RKO (cell line): Measurements from ENCODE around the gene PLA2G2A.
"Not testable (repeated sequence)": the region's sequence is repeated elsewhere in the genome, so short reads cannot be mapped to it uniquely, and the experiment has no call there.

Source experiments
- DNase-seq: peaks from one replicate; pipeline ENCODE4 v3.0.0-alpha.2; 2016; ENCODE audit warnings: low spot score

Gene PLA2G2A, protein sequence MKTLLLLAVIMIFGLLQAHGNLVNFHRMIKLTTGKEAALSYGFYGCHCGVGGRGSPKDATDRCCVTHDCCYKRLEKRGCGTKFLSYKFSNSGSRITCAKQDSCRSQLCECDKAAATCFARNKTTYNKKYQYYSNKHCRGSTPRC

DNA sequence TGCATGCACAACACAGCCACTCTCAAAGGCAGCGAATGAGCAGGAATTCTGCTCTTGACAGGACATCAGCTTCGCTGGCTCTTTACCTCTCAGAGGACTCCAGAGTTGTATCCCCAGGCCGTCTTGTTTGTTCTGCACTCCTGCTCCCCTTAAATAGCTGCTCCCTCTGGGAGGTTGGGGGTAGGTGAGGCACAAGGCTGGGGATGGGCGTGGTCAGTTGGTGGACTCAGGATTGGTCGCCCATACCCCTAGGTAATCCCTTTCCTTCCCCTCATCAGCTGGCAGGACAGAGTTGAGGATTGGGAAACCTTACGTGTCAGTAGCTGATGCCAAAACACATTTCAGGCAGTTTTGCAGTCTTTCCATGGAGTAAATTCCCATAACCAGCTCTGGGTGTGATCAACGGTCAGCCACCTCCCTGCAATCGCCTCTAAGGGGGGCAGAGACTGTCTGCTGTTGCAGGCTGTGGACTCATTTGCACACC, at the start of gene PLA2G2A:
Gene PLA2G2A, minus strand, starts transcription at position 125 of the 484 bp plus-strand sequence. CDS start 845 bp downstream, outside the sequence.
- DNase-seq: no peak

DNA sequence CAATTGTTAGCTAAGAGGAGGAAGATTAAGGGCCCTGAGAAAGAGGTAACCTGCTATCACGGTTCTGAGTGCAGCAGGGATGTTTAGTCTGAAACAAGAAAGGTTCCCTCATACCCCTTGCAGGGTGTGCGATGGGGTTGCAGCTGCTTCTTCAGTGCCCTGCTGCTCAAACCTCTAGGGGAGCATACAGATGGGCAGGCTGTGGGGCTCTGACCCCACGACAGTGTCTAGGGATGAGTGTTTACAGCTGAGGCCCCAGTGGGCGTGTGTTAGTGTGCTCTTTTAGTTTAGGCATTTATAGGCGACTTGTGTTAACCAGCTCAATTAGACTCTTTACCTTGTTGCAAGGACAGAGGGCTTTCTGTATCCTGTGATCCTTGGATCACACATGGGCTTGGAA, 49.3 kb upstream of the PLA2G2A start:
- no peak for DNase-seq

DNA sequence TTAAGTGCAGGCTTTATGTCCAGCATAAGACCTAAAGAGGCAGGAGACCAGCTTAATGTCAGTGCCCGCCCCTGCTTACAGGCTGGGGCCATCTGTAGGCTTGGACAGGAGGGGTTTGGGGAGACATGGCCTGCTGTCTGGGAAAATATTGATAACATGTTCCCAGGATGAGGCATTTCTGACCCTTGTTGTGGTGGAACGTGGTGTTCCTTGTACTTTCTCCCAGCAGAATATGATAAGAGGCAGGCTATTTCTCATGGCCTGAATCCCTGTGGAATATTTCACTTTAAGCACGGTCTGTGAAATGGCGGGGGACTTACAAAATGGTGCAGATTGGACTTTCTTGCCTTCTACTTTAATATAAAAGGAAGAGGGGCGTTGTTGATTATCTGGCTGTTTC, 48.7 kb upstream of the PLA2G2A start:
- no peak for DNase-seq

DNA sequence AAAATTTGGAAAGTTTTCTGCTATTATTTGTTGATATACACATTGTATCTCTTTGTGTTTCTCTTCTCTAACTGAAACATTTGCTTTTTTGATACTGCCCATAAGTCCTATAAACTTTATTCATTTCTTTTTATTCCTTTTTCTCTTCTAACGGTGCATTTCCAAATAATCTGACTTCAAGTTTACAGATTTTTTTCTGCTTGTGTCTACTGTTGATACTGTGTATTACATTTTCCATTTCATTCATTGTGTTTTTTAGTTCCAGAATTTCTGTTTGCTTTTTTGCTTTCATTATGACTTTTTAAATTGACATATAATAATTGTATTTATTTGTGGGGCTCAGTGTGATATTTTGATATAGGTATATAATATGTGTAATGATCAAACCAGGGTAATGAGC, 38.3 kb upstream of the PLA2G2A start:
- no peak for DNase-seq

DNA sequence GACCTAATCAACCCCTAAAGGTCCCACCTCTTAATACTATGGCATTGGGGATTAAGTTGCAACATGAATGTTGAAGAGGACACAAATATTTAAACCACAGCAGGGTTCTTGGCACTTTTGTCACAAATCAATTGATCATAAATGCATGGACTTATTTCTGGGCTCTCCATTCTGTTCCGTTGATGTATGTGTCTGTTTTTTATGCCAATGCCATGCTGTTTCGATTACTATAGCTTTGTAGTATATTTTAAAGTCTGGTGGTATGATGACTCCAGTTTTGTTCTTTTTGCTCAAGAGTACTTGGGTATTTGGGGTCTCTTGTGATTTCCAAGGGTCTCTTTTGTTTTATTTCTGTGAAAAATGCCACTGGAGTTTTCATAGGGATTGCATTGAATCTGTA, 34.7 kb upstream of the PLA2G2A start:
- DNase-seq: no peak

DNA sequence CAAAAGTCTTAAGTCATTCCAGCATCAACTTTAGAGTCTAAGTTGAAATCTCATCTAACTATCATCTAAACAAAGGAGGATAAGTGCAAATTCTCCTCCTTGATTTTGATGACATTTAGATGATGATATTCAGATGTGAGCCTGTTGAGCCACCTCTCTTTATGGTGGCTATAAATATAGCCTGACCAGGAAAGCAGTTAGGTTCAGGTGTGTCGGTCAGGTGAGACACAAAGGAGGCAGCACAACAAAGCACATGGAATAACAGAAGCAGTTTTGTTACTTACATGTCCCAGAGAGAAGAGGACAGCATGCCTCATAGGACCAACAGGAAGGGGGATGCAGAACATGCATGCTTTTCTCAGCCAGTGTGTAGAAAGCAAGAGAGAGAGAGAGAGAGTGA, 30.6 kb upstream of the PLA2G2A start:
- no peak for DNase-seq

DNA sequence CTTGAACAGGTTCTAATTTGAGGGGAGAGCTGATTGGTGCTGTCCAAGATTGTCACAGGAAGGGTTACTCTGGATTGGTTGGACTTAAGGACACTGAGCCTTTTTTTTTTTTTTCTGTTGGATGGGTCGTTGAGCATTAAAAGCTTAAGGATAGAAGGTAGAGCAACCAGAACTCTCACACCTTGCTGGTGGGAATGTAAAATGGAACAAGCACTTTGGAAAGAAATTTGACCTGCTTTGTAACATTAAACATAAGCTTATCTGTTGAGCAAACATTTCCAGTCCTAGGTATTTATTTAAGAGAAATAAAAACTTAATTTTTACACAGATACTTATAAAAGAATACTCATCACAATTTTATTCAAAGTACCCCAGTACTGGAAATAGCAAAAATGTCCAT, 29.8 kb upstream of the PLA2G2A start:
- DNase-seq: no peak

DNA sequence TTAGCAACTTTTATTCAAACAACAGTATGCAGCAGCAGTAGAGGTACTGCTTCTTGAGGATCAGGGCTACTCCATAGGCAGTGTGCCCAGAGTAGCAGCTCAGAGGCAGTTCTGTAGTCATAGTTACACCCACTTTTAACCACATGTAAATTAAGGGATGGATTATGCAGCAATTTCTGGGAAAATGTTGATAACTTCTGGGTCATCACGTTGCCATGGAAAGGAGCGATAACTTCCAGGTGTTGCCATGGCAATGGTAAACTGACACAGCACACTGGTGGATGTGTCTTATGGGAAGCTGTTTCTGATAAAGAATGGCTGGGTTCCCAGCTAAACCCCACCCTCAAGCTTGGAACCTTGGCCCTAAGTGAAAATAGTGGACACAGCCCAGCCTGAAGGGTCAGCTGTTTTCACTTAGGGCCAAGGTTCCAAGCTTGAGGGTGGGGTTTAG, 29.0 kb upstream of the PLA2G2A start:
- DNase-seq: no peak

DNA sequence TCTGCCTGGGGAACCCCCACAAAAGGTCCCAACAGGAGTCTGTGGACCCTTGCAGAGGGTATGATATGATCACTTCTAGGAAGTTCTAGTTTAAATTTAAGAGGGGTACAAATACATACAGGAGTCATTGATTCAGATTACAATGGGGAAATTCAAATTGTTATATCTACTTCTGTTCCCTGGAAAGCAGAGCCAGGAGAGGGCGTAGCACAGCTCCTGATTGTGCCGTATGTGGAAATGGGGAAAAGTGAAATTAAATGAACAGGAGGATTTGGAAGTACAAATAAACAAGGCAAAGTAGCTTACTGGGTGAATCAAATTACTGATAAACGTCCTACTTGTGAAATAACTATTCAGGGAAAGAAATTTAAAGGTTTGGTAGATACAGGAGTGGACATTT, 19.4 kb upstream of the PLA2G2A start:
- not testable (repeated sequence) for DNase-seq

DNA sequence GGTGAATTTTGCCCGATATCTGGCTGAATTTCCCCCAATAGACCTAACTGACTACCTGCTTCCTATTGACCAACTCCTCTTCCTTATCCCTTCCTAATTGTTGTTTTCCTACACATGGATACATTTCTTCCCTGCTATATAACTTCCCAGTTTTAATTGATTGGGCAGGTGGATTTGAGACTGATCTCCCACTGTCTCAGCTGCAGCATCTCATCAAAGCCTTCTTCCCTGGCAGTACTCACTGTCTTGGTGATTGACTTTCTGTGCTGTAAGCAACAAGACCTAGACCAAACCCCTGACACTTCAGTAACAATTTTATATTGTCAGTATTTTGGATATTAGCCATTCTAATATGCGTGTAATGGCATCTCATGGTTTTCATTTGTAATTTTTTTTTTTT, 11.3 kb upstream of the PLA2G2A start:
- no peak for DNase-seq

DNA sequence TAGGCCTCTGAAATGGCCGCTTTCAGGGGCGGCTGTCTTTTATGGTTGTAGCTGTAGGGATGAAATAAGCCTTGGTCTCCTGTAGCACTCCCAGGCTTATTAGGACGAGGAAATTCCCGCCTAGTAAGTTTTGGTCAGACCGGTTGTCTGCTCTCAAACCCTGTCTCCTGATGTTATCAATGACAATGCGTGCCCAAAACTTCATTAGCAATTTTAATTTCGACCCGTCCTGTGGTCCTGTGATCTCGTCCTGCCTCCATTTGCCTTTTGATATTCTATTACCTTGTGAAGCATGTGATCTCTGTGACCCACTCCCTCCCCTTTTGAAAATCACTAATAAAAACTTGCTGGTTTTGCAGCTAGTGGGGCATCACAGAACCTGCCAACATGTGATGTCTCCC, 10.8 kb upstream of the PLA2G2A start:
- DNase-seq: not testable (repeated sequence)

DNA sequence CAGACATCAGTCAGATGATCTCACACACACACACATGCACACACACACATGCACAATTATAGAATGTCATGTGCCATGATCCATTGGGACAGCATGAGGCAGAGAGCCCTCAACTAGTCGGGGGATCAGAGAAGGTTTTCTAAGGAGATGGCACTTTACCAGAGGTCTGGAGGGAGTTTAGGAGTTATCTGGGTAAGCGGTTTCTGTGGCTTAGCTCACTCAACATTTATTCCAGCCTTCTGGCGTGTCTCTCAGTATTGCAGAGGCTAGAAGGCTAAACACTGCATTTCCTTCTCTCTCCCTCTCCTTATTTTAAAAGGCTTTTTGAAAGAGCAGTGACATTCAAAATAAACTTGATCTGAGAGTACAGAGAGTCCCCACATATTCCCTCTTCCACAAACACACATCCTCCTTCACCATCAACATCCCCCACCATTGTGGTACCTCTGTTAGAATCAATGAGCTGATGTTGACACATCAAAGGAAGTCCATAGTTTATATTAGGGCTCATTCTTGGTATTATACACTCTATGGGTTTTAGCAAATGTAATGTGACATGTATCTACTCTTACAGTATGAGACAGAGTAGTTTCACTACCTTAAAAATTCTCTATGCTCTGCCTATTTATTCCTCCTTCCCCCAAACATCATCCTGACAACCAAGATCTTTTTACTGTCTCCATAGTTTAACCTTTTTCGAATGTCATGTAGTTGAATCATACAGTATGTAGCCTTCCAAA, 9.0 kb upstream of the PLA2G2A start:
- no peak for DNase-seq

DNA sequence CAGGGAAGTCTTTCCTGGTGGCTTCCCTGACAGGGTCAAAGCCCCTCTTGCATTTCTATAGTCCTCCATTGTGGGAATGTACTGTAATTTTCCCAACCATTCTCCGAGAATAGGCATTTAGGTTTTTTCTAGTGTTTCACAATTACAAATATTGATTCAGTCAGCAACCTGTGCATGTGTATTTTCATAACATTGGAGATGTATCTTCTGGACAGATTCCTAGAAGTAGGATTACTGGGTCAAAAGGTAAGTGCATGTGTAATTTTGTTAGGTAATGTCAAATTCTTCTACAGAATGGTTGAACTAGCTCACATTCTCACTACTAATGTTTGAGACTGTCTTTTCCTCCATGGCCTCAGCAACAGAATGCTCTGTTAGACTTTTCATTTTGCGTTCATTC, 8.3 kb upstream of the PLA2G2A start:
- no peak for DNase-seq

DNA sequence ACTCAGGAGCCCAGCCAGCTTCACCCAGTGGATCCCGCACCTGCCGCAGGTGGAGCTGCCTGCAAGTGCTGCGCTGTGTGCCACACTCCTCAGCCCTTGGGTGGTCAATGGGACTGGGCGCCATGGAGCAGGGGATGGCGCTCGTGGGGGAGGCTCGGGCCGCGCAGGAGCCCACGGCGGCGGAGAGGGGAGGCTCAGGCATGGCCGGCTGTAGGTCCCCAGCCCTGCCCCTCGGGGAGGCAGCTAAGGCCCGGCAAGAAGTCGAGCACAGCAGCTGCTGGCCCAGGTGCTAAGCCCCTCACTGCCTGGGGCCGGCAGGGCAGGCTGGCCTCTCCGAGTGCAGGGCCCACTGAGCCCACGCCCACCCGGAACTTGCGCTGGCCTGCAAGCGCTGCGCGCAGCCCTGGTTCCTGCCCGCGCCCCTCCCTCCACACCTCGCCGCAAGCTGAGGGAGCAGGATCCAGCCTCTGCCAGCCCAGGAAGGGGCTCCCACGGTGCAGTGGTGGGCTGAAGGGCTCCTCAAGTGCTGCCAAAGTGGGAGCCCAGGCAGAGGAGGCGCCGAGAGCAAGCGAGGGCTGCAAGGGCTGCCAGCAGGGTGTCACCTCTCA, 5.1 kb upstream of the PLA2G2A start:
- not testable (repeated sequence) for DNase-seq

DNA sequence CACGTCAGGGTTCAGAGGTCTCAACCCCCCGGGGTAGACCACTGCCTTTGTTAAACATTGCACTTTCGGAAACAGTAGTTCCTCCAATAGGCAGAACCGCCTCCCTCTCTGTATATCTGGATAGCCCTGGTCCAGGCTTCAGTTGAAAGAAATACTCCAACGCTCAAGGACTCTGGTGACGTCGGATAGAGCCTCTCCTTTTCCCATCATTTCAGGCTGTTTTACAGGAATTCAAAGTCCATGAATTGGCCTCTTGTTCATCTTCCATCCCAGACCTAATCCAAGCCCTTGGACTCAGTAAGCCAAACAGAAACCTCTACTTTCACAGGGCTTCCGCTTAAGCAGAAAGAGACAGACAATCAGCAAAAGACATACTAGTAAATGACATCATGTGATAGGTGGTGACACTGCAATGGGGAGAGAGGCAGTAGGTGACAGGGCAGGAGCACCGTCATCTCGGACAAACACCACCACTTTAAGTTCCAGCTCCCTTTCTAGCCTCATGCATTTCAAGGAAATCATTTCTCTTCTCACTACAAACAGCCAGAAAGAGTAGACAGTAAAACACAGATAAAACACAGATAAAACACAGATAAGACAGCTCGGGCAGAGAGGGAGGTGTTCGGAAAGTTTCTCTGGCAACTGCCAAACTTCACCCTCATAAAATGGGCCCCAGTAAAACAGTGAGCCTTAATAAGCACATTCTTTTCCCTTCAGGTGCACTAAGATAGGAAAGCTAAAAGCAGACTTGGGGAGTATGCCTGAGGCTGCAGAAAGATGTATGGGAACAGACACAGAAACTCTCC, 2.3 kb upstream of the PLA2G2A start:
- no peak for DNase-seq

DNA sequence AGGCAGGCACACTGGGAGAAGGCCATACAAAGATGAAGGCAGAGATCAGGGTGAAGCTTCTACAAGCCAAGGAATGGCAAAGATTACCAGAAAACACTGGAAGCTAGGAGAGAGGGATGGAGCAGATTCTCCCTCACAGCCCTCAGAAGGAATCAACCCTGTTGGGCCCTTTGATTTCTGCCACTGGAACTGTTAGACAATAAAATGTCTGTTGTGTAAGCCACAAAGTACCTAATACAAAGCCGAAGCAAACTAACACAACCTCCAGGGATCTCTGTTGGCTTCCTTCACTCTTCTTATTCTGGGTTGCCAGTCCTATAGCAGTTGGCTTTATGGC, 1.7 kb upstream of the PLA2G2A start:
- no peak for DNase-seq

DNA sequence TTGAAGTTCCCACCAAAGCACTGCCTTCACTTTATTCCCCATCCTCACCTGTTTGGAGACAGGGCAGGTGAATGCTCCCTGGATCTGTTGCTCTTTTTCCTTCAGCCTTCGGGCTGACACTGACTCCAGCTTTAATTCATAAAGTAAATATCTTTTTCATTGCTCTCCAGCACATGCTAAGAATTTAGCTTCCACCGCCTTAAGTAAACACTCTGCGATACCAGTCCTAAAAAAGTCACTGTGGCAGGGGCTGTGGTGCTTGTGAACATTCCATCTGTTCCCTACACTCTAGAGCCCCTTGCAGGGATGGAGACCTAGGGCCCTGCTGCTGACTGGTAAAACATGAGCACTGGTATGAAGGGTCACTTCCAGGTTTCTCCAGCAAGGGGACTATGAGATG, 896 bp upstream of the PLA2G2A start:
- DNase-seq: no peak

DNA sequence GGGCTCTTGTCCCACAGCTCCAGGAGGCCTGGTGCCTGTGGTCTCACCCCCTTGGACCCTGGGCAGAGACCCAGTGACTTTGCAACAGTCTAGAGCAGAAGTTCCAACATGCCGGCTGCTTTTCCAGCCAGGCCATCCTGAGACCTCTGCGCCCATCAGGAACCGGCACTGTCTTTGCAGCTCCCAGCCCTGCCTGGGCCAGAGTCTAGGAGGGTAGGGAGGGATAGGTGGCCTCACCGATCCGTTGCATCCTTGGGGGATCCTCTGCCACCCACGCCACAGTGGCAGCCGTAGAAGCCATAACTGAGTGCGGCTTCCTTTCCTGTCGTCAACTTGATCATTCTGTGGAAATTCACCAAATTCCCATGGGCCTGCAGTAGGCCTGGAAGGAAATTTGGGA, 1.3 kb downstream of the PLA2G2A start:
- DNase-seq: no peak

DNA sequence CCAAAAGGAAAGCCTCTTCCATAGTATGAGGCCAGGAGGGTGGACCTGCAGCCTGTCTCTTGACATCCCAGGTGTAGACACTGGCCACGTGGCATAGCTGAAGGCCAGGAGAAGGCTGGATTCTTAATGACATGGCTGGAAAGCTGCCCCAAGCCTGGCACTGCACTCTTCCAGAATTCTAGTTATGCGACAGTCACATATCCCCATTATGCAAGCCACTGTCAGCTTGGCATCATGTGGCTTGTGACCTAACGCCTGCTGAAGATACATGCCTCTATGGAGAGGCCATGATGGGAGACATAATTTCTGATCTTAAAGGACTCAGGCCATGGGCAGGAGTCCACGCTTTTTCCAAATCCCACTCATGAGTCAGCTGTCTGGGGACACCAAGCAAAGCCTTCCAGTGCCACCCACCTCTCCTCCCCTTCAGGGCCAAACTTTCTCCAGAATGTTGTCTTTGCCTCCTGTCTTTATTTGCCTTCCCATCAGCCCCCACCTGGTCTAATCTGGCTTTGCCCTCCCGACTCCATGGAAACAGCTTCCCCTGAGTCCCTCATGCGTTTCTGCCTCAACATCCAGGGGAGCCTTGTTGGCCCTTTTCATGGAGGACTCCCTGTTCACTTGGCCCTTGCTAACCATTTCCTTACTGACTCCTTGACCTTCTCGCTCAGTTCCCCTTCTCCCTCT, 3.0 kb downstream of the PLA2G2A start:
- no peak for DNase-seq

DNA sequence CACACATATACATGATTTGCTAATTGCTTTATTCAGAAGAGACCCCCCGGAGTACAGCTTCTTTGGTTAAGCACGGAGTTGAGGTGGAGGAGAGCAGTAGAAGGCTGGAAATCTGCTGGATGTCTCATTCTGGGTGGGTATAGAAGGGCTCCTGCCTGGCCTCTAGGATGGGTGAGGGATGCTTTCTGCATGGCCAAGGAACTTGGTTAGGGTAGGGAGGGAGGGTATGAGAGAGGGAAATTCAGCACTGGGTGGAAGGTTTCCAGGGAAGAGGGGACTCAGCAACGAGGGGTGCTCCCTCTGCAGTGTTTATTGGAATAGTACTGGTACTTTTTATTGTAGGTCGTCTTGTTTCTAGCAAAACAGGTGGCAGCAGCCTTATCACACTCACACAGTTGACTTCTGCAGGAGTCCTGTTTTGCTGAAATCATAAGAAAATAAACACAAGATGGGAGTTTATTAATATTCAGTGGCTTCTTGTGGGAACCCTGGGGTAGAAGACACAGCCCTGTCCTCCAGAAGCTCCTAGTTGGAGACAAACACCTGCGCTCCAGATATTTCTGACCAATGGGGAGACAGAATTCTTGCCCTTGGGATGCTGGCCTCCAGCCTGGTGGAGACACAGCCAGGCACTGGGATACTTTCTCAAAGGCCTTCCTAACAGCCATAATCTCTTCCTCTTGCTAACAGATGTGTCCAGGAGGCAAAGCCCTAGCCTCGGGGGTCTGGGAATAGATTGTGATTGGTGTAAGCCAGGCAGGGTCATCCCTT, 3.8 kb downstream of the PLA2G2A start:
- no peak for DNase-seq

DNA sequence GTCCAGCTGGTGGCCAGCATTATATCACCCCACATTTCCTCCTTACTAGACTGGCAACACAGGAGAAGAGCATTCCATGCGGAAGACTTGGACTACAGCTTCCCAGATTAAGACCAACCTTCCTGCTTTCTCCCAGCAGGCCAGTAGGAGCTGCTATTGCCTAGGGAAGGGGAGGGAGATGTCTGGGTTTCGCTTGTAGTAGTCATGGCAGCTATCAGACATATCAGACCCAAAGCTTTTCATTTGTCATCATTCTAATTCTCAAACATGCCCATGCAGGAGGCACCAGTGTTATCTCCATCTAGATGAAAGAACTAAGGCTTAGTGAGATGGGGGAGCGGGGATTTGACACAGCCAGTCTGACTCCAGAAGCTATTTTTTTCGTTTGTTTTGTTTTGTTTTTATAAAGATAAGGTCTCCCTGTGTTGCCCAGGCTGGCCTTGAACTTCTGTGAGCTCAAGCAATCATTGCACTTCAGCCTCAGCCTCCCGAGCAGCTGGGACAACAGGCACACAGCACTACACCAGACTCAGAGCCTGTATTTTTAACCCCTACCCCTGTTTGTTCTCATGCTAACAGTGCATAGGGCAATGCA, 4.5 kb downstream of the PLA2G2A start:
- peak; percentile 59 for DNase-seq
